Type B pancreatic cell (in vitro differentiated cells): Measurements from ENCODE around the gene WBP1L. TPM values are rescaled to one million over a fixed set of nuclear protein-coding genes. Genes with fewer than 3 reads are reported as not detected.

Source experiments
- DNase-seq: peaks from one replicate; pipeline ENCODE4 v3.0.0; 2021; ENCODE audit warnings: mixed read lengths; ENCODE audit not compliant: unreplicated experiment; ENCODE audit errors: extremely low spot score
- H3K27ac Mint-ChIP-seq: 2 replicates; pipeline ENCODE4 v1.8.0; 2021; ENCODE audit warnings: mild to moderate bottlenecking, mixed read lengths
- H3K27me3 Mint-ChIP-seq: 2 replicates; pipeline ENCODE4 v1.8.0; 2021; ENCODE audit warnings: mixed read lengths
- H3K36me3 Mint-ChIP-seq: 2 replicates; pipeline ENCODE4 v1.8.0; 2021; ENCODE audit warnings: mixed read lengths
- H3K4me1 Mint-ChIP-seq: one replicate; pipeline ENCODE4 v1.8.0; 2021; ENCODE audit warnings: mixed read lengths; ENCODE audit not compliant: unreplicated experiment
- H3K4me3 Mint-ChIP-seq: 2 replicates; pipeline ENCODE4 v1.8.0; 2021; ENCODE audit warnings: mild to moderate bottlenecking, mixed read lengths
- H3K9me3 Mint-ChIP-seq: 2 replicates; pipeline ENCODE4 v1.8.0; 2021; ENCODE audit warnings: mixed read lengths
- total RNA-seq: library from RNA; stranded (reverse); gene quantifications from 2 replicates; pipeline ENCODE4 v1.2.1, GENCODE V29; 2021; ENCODE audit warnings: low replicate concordance
- TF ChIP-seq, protein P1 (sequence below): fragments of 200-600 bp; sonication (generic); conservative IDR thresholded peaks from 2 replicates; pipeline ENCODE4 v1.5.0; 2021; ENCODE audit warnings: antibody characterized with exemption, mild to moderate bottlenecking

Gene WBP1L
- total RNA-seq, 1 donor from 2014 or later: 40.3 TPM

DNA sequence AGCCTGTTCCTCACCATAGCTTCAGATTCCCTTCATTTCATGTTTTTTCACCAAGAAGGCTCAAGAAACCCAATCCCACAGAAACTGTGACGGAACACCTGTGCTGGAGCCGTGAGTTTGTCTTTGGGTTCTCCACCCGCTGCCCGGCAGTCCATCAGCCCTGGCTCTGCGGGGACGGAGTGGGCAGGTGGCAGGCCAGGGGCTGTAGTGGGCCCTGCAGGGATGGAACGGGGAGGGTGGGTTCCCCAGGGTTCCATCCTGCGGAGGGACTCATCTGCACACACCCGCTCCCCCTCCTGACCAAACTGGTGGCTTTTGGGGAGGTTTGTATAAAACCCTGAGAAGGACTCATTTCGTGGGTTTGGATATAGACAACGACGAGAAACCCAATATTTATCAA is 78.5 kb downstream of the WBP1L start:
- Mint-ChIP-seq H3K4me1 (peaks cover 5% of the 10 kb centered on the region), H3K27ac (peak overlapping the region; percentile 43), H3K4me3 (no peak overlapping the region), H3K9me3 (no peaks in the 10 kb centered on the region), H3K36me3 (no peaks in the 10 kb centered on the region), H3K27me3 (no peaks in the 10 kb centered on the region)
- no peak for DNase-seq
- TF ChIP-seq, protein P1, sequence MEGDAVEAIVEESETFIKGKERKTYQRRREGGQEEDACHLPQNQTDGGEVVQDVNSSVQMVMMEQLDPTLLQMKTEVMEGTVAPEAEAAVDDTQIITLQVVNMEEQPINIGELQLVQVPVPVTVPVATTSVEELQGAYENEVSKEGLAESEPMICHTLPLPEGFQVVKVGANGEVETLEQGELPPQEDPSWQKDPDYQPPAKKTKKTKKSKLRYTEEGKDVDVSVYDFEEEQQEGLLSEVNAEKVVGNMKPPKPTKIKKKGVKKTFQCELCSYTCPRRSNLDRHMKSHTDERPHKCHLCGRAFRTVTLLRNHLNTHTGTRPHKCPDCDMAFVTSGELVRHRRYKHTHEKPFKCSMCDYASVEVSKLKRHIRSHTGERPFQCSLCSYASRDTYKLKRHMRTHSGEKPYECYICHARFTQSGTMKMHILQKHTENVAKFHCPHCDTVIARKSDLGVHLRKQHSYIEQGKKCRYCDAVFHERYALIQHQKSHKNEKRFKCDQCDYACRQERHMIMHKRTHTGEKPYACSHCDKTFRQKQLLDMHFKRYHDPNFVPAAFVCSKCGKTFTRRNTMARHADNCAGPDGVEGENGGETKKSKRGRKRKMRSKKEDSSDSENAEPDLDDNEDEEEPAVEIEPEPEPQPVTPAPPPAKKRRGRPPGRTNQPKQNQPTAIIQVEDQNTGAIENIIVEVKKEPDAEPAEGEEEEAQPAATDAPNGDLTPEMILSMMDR: no peak

DNA sequence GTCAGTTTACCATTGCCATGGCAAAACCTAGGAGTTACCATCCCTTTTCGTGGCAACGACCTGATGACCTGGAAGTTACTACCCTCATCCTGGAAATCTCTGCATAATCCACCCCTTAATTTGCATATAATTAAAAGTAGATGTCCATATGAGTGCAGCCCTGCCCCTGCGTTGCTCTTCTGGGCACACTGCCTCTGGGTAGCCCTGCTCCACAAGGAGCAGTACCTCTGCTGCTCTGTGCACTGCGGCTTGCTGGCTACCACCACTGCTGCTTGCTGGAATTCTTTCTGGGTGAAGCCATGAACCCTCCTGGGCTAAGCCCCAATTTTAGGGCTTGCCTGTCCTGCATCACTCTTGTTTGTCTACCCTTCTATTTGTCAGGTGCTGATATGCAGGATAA is 80.9 kb downstream of the WBP1L start:
- Mint-ChIP-seq H3K4me3 (no peak overlapping the region), H3K27me3 (no peaks in the 10 kb centered on the region), H3K4me1 (peaks cover 4% of the 10 kb centered on the region), H3K36me3 (no peaks in the 10 kb centered on the region), H3K9me3 (no peaks in the 10 kb centered on the region), H3K27ac (no peak overlapping the region)
- DNase-seq: no peak
- TF ChIP-seq, protein P1: no peak

DNA sequence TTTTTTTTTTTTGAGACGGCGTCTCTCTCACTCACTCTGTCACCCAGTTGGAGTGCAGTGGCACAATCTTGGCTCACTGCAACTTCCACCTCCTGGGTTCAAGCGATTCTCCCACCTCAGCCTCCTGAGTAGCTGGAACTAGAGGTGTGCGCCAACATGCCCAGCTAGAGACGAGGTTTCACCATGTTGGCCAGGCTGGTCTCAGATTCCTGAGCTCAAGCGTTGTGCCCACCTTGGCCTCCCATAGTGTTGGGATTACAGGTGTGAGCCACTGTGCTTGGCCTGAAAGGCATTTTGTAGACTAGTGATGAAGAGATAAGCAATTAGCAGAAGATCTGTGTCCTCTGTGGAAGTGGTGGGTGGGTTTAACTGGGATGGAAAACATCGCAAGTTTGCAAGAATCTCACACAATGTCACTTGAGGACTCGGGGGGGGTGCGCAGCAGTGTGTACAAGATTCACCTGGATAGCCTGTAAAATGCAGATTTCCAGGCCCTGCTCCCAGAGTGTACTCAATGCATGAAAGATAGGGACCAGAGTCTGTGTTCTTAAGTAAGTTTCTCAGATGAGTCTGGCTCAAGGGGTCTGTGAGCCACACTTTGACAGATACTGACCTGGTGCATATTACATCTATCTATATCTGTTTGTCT is 82.5 kb downstream of the WBP1L start:
- DNase-seq: no peak
- Mint-ChIP-seq H3K36me3 (no peaks in the 10 kb centered on the region), H3K9me3 (no peaks in the 10 kb centered on the region), H3K27ac (no peak overlapping the region), H3K27me3 (no peaks in the 10 kb centered on the region), H3K4me1 (no peaks in the 10 kb centered on the region), H3K4me3 (no peak overlapping the region)
- TF ChIP-seq, protein P1: no peak

DNA sequence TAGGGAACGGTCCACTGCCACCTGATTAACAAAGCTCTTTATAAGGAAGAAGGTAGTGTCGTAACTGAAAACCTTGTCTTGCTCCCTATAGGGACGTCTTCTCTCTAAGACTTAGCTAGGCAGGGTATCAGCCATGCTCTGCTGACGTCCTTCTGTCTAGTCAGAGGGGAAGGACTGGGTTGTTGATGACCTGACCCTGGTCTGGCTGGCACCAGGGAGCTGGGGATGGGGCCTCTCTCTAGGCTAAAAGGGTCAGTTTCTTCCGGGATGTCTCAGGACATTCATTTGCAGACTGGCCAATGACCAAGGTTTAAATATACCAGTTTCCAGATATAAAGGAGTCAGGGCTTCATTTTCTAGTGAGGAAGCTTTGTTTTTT is 83.8 kb downstream of the WBP1L start:
- H3K4me3 Mint-ChIP-seq: no peak overlapping the region
- no peaks in the 10 kb centered on the region for H3K9me3 Mint-ChIP-seq
- TF ChIP-seq, protein P1: no peak
- DNase-seq: no peak
- H3K36me3 Mint-ChIP-seq: no peaks in the 10 kb centered on the region
- H3K27ac Mint-ChIP-seq: no peak overlapping the region
- no peaks in the 10 kb centered on the region for H3K4me1 Mint-ChIP-seq
- no peaks in the 10 kb centered on the region for H3K27me3 Mint-ChIP-seq

DNA sequence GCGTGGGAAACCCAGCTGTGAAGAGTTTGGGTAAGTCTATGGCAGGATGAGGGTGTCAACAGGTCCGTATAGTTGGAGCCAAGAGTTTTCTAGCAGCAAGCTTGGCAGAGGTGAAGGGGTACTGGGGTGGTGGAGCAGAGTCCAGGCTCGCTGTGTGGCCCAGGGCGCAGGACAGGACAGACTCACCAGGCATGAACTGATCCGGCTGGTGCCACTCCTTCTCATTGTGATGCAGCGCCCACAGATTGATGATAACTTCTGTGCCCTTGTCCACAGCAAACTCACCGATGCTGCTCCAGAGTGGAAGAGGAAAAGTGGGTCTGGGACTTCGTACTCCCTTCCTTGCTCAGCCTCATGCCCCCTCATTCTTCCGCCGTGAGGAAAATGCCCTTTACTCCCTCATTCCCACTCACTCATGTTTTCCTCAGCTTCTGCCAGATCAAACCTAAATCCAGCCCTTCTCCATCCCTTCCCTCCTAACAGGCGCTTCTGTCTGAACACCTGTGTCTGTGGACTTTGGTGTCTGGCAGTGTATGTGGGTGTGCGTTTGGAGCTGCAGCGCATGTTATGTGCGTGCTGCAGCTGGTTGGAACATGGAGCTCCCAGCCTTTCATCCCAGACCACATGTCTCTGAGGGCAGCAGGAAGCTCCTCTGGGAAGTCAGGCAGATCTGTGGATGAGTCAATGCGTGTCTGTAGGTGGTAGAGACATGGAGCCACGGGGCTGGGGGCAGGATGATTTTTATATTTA is 87.7 kb downstream of the WBP1L start:
- DNase-seq: no peak
- Mint-ChIP-seq H3K27me3 (peaks cover 2% of the 10 kb centered on the region), H3K4me3 (no peak overlapping the region), H3K4me1 (no peaks in the 10 kb centered on the region), H3K27ac (no peak overlapping the region), H3K36me3 (no peaks in the 10 kb centered on the region), H3K9me3 (no peaks in the 10 kb centered on the region)
- TF ChIP-seq, protein P1: no peak
